Panc1 (cell line): ENCODE results near the gene AP1G2. TPM values are rescaled to one million over a fixed set of nuclear protein-coding genes. Genes with fewer than 3 reads are reported as not detected.
A peak's percentile ranks its signal among the peaks of the same experiment; 100 is the strongest.

ENCODE experiments used
- ATAC-seq: fragments of 200-7000 bp; cut with Tn5 transposase; 2 replicates; pipeline ENCODE4 v1.9.1; 2020; ENCODE audit warnings: mild to moderate bottlenecking, moderate library complexity
- BruUV-seq: library from RNA; stranded (reverse); fragments of 400-500 nt; replicated peaks from 2 replicates; lab custom pipeline; 2021; lab: Mats Ljungman, UMichigan
- CTCF ChIA-PET: fragments of 300-600 bp; sonication (Branson Sonifier 250); formaldehyde crosslinking; loops from one replicate; lab custom pipeline; 2022; ENCODE audit warnings: antibody characterized with exemption; lab: Charles Lee
- POLR2A ChIA-PET: fragments of 300-600 bp; sonication (Branson Sonifier 250); formaldehyde crosslinking; loops from one replicate; lab custom pipeline; 2022; ENCODE audit warnings: antibody characterized with exemption; lab: Charles Lee
- DNase-seq: peaks from one replicate; pipeline ENCODE4 v3.0.0-alpha.2; 2010; ENCODE audit warnings: low read depth, low spot score
- H3K27ac ChIP-seq: 2 replicates; pipeline ENCODE4 v1.5.1; 2011; ENCODE audit warnings: mild to moderate bottlenecking, low read length, inconsistent platforms
- H3K27me3 ChIP-seq: fragments of 200-500 bp; sonication (Bioruptor generic); 2 replicates; pipeline ENCODE4 v1.6.0; 2014; ENCODE audit warnings: low read length, inconsistent platforms; ENCODE audit not compliant: control insufficient read depth, insufficient read depth
- H3K36me3 ChIP-seq: fragments of 200-500 bp; sonication (Bioruptor generic); 2 replicates; pipeline ENCODE4 v1.5.1; 2014; ENCODE audit warnings: inconsistent platforms, mild to moderate bottlenecking, low read length, moderate library complexity; ENCODE audit not compliant: control insufficient read depth, insufficient read depth
- H3K4me1 ChIP-seq: 2 replicates; pipeline ENCODE4 v1.5.1; 2011; ENCODE audit warnings: inconsistent platforms, mild to moderate bottlenecking, low read length, moderate library complexity; ENCODE audit not compliant: control insufficient read depth, insufficient read depth
- H3K4me3 ChIP-seq, 2 experiments: 2 replicates each; pipeline ENCODE4 v1.5.1; 2011 to 2012; ENCODE audit warnings: low read depth in 2 of 2, low read length in 2 of 2, mild to moderate bottlenecking in 2 of 2, inconsistent platforms in 1 of 2, moderate library complexity in 1 of 2
- H3K9me3 ChIP-seq: fragments of 200-500 bp; sonication (Bioruptor generic); 2 replicates; pipeline ENCODE4 v1.5.1; 2014; ENCODE audit warnings: low read depth, mild to moderate bottlenecking, inconsistent platforms, low read length, moderate library complexity; ENCODE audit not compliant: control insufficient read depth, insufficient read depth
- POLR2AphosphoS5 ChIP-seq: IDR thresholded peaks from 2 replicates; pipeline ENCODE4 v1.6.1; 2012; ENCODE audit warnings: mild to moderate bottlenecking, low read depth, low read length, moderate library complexity
- SIN3A ChIP-seq: IDR thresholded peaks from 2 replicates; pipeline ENCODE4 v1.6.1; 2012; ENCODE audit warnings: low read depth, mild to moderate bottlenecking, low read length, moderate library complexity, borderline replicate concordance; ENCODE audit not compliant: insufficient read depth
- TCF7L2 ChIP-seq: IDR thresholded peaks from 2 replicates; pipeline ENCODE4 v1.6.1; 2011; ENCODE audit warnings: mild to moderate bottlenecking, low read depth, low read length, inconsistent platforms
- in situ Hi-C: cut with HindIII; loops from 2 replicates; pipeline ENCODE4 v1.10.0; 2016; ENCODE audit warnings: low sequenced_read_pairs, low pct_unique_long_range_greater_than_20kb
- intact Hi-C: fragments of 100-400 bp; cut with micrococcal nuclease; formaldehyde crosslinking; loops from one replicate; pipeline ENCODE4 v1.10.0; 2022; ENCODE audit not compliant: unreplicated experiment
- total RNA-seq: library from RNA; stranded (reverse); gene quantifications from one replicate; pipeline ENCODE4 v1.2.1, GENCODE V29; 2021; ENCODE audit not compliant: unreplicated experiment
- TF ChIP-seq, protein P1 (sequence below): fragments of 450-650 bp; IDR thresholded peaks from 2 replicates; pipeline ENCODE4 v1.5.1; 2017; ENCODE audit warnings: mild to moderate bottlenecking
- TF ChIP-seq, protein P2 (sequence below), 2 experiments: IDR thresholded peaks; 2 replicates each; pipeline ENCODE4 v1.6.1; 2011 to 2012; ENCODE audit warnings: low read depth in 2 of 2, control low read depth in 1 of 2, low read length in 1 of 2, mild to moderate bottlenecking in 1 of 2, moderate library complexity in 1 of 2; ENCODE audit not compliant: insufficient read depth in 1 of 2

The AP1G2 gene
- total RNA-seq, 1 experiment from 2014 or later: 61.6 TPM

DNA sequence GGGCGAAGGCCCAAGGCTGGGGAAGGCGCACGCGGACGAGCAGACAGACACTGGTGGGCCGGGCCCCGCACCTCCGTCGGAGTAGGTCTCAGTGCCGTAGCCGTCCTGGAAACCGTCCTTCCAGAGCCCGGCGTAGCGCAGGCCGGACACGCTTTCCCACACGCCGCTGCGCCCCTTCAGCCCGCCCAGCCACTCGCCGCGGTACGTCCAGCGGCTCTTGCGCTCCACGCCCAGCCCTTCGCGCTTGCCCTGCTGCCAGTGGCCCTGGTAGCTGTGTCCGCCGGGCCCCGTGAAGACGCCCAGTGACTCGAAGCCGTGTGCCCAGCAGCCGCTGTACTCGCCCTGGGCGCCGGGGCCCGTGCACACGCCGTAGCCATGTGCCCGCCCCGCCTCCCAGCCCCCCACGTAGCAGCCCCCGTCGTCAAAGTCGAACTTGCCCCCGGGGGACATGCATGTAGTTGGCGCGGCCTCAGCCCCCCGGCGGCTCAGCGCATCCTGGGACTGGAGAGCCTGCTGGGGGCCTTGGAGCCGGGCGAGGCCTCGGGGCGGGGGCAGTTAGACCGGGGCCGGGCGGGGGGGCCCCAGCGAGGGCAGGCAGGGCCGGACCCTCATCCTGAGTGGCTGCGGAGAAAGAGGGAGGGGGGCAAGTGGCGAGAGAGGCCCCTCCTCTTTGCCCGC, 9.6 kb upstream of the AP1G2 start:
- in situ Hi-C loops: no loop called here

DNA sequence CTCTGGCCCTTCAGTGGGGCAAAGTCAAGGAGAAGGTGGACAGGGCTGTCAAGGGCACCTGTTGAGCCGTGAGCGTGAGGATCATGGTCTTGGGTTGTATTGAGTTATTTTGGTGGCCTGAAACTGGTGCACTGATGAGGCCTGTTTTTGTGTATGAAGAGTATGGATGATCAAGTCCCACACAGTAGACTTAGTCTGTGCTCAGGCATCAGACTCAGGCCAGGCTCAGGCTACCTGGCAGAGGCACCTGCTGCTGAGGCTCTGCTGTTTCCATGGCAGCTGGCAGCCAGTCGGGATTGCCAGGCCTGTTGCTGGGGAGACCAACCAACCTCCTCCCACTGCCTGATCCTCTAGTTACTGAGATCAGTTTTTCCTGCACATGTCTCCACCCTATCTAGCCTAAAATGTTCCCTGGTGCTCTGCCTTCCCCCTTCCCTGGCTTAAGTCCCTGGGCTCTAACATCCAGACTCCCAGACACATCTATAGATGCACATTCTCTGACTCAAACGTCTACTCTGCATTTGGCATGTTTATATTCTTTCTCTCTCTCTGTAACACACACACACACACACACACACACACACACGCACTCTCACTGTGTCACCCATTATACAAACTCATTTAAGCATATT, 5.9 kb upstream of the AP1G2 start:
- Histone ChIP-seq H3K4me3 (no peak overlapping the region), H3K9me3 (no peaks in the 10 kb centered on the region), H3K27me3 (no peaks in the 10 kb centered on the region), H3K27ac (no peak overlapping the region), H3K36me3 (no peaks in the 10 kb centered on the region), H3K4me1 (peaks cover 6% of the 10 kb centered on the region)
- in situ Hi-C loops: no loop called here
- TF ChIP-seq, protein P1, sequence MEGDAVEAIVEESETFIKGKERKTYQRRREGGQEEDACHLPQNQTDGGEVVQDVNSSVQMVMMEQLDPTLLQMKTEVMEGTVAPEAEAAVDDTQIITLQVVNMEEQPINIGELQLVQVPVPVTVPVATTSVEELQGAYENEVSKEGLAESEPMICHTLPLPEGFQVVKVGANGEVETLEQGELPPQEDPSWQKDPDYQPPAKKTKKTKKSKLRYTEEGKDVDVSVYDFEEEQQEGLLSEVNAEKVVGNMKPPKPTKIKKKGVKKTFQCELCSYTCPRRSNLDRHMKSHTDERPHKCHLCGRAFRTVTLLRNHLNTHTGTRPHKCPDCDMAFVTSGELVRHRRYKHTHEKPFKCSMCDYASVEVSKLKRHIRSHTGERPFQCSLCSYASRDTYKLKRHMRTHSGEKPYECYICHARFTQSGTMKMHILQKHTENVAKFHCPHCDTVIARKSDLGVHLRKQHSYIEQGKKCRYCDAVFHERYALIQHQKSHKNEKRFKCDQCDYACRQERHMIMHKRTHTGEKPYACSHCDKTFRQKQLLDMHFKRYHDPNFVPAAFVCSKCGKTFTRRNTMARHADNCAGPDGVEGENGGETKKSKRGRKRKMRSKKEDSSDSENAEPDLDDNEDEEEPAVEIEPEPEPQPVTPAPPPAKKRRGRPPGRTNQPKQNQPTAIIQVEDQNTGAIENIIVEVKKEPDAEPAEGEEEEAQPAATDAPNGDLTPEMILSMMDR: no peak
- no peak for TF ChIP-seq POLR2AphosphoS5
- TF ChIP-seq, protein P2, sequence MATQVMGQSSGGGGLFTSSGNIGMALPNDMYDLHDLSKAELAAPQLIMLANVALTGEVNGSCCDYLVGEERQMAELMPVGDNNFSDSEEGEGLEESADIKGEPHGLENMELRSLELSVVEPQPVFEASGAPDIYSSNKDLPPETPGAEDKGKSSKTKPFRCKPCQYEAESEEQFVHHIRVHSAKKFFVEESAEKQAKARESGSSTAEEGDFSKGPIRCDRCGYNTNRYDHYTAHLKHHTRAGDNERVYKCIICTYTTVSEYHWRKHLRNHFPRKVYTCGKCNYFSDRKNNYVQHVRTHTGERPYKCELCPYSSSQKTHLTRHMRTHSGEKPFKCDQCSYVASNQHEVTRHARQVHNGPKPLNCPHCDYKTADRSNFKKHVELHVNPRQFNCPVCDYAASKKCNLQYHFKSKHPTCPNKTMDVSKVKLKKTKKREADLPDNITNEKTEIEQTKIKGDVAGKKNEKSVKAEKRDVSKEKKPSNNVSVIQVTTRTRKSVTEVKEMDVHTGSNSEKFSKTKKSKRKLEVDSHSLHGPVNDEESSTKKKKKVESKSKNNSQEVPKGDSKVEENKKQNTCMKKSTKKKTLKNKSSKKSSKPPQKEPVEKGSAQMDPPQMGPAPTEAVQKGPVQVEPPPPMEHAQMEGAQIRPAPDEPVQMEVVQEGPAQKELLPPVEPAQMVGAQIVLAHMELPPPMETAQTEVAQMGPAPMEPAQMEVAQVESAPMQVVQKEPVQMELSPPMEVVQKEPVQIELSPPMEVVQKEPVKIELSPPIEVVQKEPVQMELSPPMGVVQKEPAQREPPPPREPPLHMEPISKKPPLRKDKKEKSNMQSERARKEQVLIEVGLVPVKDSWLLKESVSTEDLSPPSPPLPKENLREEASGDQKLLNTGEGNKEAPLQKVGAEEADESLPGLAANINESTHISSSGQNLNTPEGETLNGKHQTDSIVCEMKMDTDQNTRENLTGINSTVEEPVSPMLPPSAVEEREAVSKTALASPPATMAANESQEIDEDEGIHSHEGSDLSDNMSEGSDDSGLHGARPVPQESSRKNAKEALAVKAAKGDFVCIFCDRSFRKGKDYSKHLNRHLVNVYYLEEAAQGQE (IDR thresholded peaks at IDR 0.05; ENCODE audit: insufficient read depth in 1 of 2, low read depth in 2 of 2, low read length in 1 of 2): no peak
- TF ChIP-seq SIN3A: no peak
- no peak for TF ChIP-seq TCF7L2
- ChIA-PET CTCF (no interaction called here), POLR2A (no interaction called here)
- DNase-seq (no peak), ATAC-seq (no peak)
- intact Hi-C loops: no loop called here
- no TSS peak for BruUV-seq

More for the DNA sequence above, 9.6 kb upstream of the AP1G2 start:
- ATAC-seq (no peak; the same call in 1 of the 2 replicates), DNase-seq (no peak)
- POLR2A ChIA-PET: no interaction called here
- Histone ChIP-seq H3K9me3 (no peaks in the 10 kb centered on the region), H3K27me3 (no peaks in the 10 kb centered on the region), H3K4me3 (peak overlapping the region in 1 of 2 experiments; percentile 13; a peak in 1 of 4 replicates), H3K4me1 (no peaks in the 10 kb centered on the region), H3K27ac (no peak overlapping the region), H3K36me3 (no peaks in the 10 kb centered on the region)
- BruUV-seq: no TSS peak
- TF ChIP-seq POLR2AphosphoS5: no peak
- TF ChIP-seq, protein P2 (IDR thresholded peaks at IDR 0.05; ENCODE audit: insufficient read depth in 1 of 2, low read depth in 2 of 2, low read length in 1 of 2): no peak
- TF ChIP-seq TCF7L2: no peak
- no peak for TF ChIP-seq SIN3A
- TF ChIP-seq, protein P1: no peak
- intact Hi-C loops: no loop called here
- CTCF ChIA-PET: no interaction called here
